ENCODE data around the gene SCEL. TPM values are rescaled to one million over a fixed set of nuclear protein-coding genes. Genes with fewer than 3 reads are reported as not detected.

Gene SCEL
- total RNA-seq, 5 donors from 2014 or later (not counting 1 experiment from before 2014, with no cell fraction given): 0.09 TPM; not detected in 3

DNA sequence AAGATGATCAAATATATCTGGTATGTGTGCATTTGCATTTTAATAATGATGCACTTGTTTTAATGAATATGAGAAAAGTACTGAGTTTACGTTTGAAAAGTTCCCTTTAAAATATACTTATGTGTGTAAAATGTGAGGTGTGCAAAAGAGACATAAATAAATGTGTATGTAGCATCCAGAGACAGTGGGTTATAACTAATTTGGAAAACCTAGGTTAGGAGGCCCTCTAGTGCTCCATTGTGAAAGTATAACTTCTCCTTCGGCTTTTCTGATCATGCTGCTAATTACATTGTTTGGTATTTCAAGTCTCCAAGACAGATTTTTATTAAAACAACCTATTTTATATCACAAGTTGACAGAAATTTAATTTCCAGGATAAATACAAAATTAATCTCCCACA lies 30.1 kb downstream of the SCEL start:
- Histone ChIP-seq H3K4me1 (ENCODE audit: control insufficient read depth in 1 of 2, extremely low read depth in 1 of 2, insufficient read depth in 2 of 2, low read length in 2 of 2) (no peaks in the 10 kb centered on the region), H3K4me3 (ENCODE audit: control insufficient read depth in 1 of 2, extremely low read depth in 1 of 2, low read length in 1 of 2) (no peak overlapping the region), H3K27me3 (replicated peaks in 1 of 2; ENCODE audit: control insufficient read depth in 2 of 2, extremely low read depth in 1 of 2, insufficient read depth in 2 of 2, low read length in 1 of 2) (no peaks in the 10 kb centered on the region), H3K9me3 (no peaks in the 10 kb centered on the region), H3K36me3 (ENCODE audit: control insufficient read depth in 2 of 2, extremely low read depth in 1 of 2, insufficient read depth in 1 of 2, low read length in 1 of 2) (no peaks in the 10 kb centered on the region), H3K27ac (ENCODE audit: low read length) (no peak overlapping the region)
- Mint-ChIP-seq H3K27me3 (peaks cover 8 to 14% of the 10 kb centered on the region in 2 donors), H3K4me1 (no peaks in the 10 kb centered on the region), H3K9me3 (no peaks in the 10 kb centered on the region), H3K4me3 (no peak overlapping the region), H3K36me3 (no peaks in the 10 kb centered on the region), H3K27ac (no peak overlapping the region)
- ChIA-PET POLR2A (no interaction called here), CTCF (interaction anchor here in 1 of 2 donors (1.0 kb wide), 2 partner anchors 73 to 87 kb away, joined by 3 read pairs; no protein-coding TSS in a partner anchor)
- no CpG with 5 or more reads among the region's 2 CpGs for WGBS (ENCODE audit: insufficient coverage)
- DNase-seq (peak in 1 of 35 experiments; percentile 35), ATAC-seq (replicated peaks in 1 of 4) (no peak)

DNA sequence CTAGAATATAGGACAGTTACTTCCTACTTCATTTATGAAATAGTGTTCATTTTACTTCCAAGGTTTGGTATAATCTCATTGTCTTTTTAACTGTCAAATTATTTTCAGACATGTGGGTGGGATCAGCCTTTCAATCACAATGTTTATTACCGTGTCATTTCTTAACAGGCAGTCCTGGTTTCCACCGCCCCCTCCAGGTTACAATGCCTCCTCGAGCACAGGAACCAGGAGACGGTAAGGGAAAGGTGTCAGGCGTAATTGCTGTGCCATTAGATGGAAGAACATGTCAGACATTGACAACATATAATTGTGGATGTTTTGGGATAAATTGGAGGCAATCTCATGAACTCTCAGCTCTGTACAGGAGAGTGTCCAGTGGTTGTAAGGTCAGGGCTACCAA lies 36.5 kb downstream of the SCEL start:
- Histone ChIP-seq H3K4me3 (ENCODE audit: control insufficient read depth in 1 of 2, extremely low read depth in 1 of 2, low read length in 1 of 2) (no peak overlapping the region), H3K27me3 (replicated peaks in 1 of 2; ENCODE audit: control insufficient read depth in 2 of 2, extremely low read depth in 1 of 2, insufficient read depth in 2 of 2, low read length in 1 of 2) (no peaks in the 10 kb centered on the region), H3K9me3 (no peaks in the 10 kb centered on the region), H3K36me3 (ENCODE audit: control insufficient read depth in 2 of 2, extremely low read depth in 1 of 2, insufficient read depth in 1 of 2, low read length in 1 of 2) (no peaks in the 10 kb centered on the region), H3K27ac (ENCODE audit: low read length) (no peak overlapping the region), H3K4me1 (ENCODE audit: control insufficient read depth in 1 of 2, extremely low read depth in 1 of 2, insufficient read depth in 2 of 2, low read length in 2 of 2) (no peaks in the 10 kb centered on the region)
- ATAC-seq (replicated peaks in 1 of 4): no peak
- Mint-ChIP-seq H3K4me1 (no peaks in the 10 kb centered on the region), H3K4me3 (no peak overlapping the region), H3K27me3 (peaks cover 26 to 32% of the 10 kb centered on the region in 2 donors), H3K9me3 (no peaks in the 10 kb centered on the region), H3K27ac (no peak overlapping the region), H3K36me3 (no peaks in the 10 kb centered on the region)
- no peak for DNase-seq
- ChIA-PET POLR2A (no interaction called here), CTCF (interaction anchor here in 1 of 2 donors (0.7 kb wide), 1 partner anchor 62 kb away, joined by 4 read pairs; no protein-coding TSS in a partner anchor)
- WGBS (ENCODE audit: insufficient coverage): 75% methylated on average over 1 of the region's 5 CpGs

DNA sequence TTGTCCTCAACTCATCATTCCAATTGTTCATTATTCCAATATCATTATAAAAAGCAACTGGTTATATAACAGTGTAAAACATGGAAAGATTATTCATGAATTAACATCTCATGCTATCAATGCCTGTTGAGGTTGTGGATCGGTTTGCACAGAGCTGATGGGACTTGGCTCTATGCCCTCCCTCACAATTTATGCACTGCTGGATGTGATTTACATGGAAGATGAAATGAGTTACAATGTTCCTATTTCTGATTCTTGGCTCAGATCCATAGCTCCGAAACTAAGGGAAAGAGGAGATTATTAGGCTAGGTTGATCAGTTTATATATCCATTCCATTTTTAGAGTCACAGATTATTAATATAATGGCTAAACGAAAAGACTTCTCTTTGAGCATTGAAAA lies 38.6 kb downstream of the SCEL start:
- no CpG with 5 or more reads among the region's 3 CpGs for WGBS (ENCODE audit: insufficient coverage)
- no peak overlapping the region for H3K27ac Mint-ChIP-seq
- no peak overlapping the region for H3K27ac ChIP-seq (ENCODE audit: low read length)
- peaks cover 36 to 46% of the 10 kb centered on the region in 2 donors for H3K27me3 Mint-ChIP-seq
- no peaks in the 10 kb centered on the region for H3K9me3 Mint-ChIP-seq
- H3K4me3 Mint-ChIP-seq: no peak overlapping the region
- no peaks in the 10 kb centered on the region for H3K36me3 ChIP-seq (ENCODE audit: control insufficient read depth in 2 of 2, extremely low read depth in 1 of 2, insufficient read depth in 1 of 2, low read length in 1 of 2)
- ChIA-PET POLR2A (no interaction called here), CTCF (interaction anchor here in 1 of 2 donors (0.6 kb wide), 1 partner anchor 589 kb away, joined by 5 read pairs; no protein-coding TSS in a partner anchor)
- no peak overlapping the region for H3K4me3 ChIP-seq (ENCODE audit: control insufficient read depth in 1 of 2, extremely low read depth in 1 of 2, low read length in 1 of 2)
- no peak for ATAC-seq (replicated peaks in 1 of 4)
- H3K27me3 ChIP-seq (replicated peaks in 1 of 2; ENCODE audit: control insufficient read depth in 2 of 2, extremely low read depth in 1 of 2, insufficient read depth in 2 of 2, low read length in 1 of 2): no peaks in the 10 kb centered on the region
- no peaks in the 10 kb centered on the region for H3K36me3 Mint-ChIP-seq
- no peaks in the 10 kb centered on the region for H3K9me3 ChIP-seq
- no peaks in the 10 kb centered on the region for H3K4me1 ChIP-seq (ENCODE audit: control insufficient read depth in 1 of 2, extremely low read depth in 1 of 2, insufficient read depth in 2 of 2, low read length in 2 of 2)
- H3K4me1 Mint-ChIP-seq: no peaks in the 10 kb centered on the region
- DNase-seq: no peak

DNA sequence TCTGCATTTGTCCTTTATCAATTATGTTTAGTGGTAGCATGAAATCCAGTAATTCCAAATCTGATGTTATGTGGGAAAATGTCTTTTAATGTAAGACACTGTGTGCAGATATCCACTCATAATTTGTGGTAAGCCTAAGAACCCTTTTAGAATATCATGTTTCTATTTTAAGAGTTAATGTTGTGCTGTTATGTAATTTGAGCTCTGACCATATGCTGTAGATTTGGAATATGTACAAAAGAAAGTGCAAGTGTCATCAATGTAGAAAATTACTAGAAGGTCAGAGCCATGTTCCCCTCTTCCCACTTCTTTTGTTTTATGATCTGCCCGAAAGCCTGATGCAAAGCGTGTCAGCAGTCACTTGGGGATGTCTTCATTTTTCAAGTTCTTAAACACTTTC lies 44.5 kb downstream of the SCEL start:
- DNase-seq (no peak), ATAC-seq (replicated peaks in 1 of 4) (no peak)
- no peaks in the 10 kb centered on the region for H3K36me3 Mint-ChIP-seq
- ChIA-PET CTCF (interaction anchor here in 1 of 2 donors (0.6 kb wide), 1 partner anchor 16 kb away, joined by 3 read pairs; no protein-coding TSS in a partner anchor), POLR2A (no interaction called here)
- Histone ChIP-seq H3K4me1 (ENCODE audit: control insufficient read depth in 1 of 2, extremely low read depth in 1 of 2, insufficient read depth in 2 of 2, low read length in 2 of 2) (no peaks in the 10 kb centered on the region), H3K27me3 (replicated peaks in 1 of 2; ENCODE audit: control insufficient read depth in 2 of 2, extremely low read depth in 1 of 2, insufficient read depth in 2 of 2, low read length in 1 of 2) (no peaks in the 10 kb centered on the region), H3K9me3 (no peaks in the 10 kb centered on the region), H3K36me3 (ENCODE audit: control insufficient read depth in 2 of 2, extremely low read depth in 1 of 2, insufficient read depth in 1 of 2, low read length in 1 of 2) (no peaks in the 10 kb centered on the region), H3K27ac (ENCODE audit: low read length) (no peak overlapping the region), H3K4me3 (ENCODE audit: control insufficient read depth in 1 of 2, extremely low read depth in 1 of 2, low read length in 1 of 2) (no peak overlapping the region)
- H3K27me3 Mint-ChIP-seq: peaks cover 29 to 34% of the 10 kb centered on the region in 2 donors
- H3K4me1 Mint-ChIP-seq: no peaks in the 10 kb centered on the region
- WGBS (ENCODE audit: insufficient coverage): no CpG with 5 or more reads among the region's 2 CpGs
- no peak overlapping the region for H3K27ac Mint-ChIP-seq
- no peak overlapping the region for H3K4me3 Mint-ChIP-seq
- H3K9me3 Mint-ChIP-seq: no peaks in the 10 kb centered on the region

DNA sequence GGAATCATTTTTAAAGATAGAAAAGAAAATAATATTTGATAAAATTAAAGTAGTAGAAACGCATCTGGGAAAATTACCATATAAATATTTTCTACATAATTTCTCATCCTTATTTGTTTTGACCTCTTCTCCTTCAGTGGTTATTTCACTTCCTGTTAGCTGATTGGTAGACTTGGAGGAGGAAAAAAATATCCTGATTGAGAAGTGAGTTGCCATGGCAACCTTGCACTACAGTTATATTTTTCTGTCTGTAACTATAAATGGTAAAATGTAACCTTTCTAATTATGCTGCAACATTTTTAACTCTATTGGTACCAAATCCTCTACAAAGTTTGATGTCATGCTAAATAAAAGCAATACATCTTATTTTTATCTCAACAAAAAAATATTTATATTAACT lies 45.2 kb downstream of the SCEL start:
- no peaks in the 10 kb centered on the region for H3K4me1 ChIP-seq (ENCODE audit: control insufficient read depth in 1 of 2, extremely low read depth in 1 of 2, insufficient read depth in 2 of 2, low read length in 2 of 2)
- no peak overlapping the region for H3K4me3 ChIP-seq (ENCODE audit: control insufficient read depth in 1 of 2, extremely low read depth in 1 of 2, low read length in 1 of 2)
- DNase-seq (no peak), ATAC-seq (replicated peaks in 1 of 4) (no peak)
- H3K9me3 Mint-ChIP-seq: no peaks in the 10 kb centered on the region
- no peaks in the 10 kb centered on the region for H3K36me3 ChIP-seq (ENCODE audit: control insufficient read depth in 2 of 2, extremely low read depth in 1 of 2, insufficient read depth in 1 of 2, low read length in 1 of 2)
- H3K4me3 Mint-ChIP-seq: no peak overlapping the region
- no peaks in the 10 kb centered on the region for H3K27me3 ChIP-seq (replicated peaks in 1 of 2; ENCODE audit: control insufficient read depth in 2 of 2, extremely low read depth in 1 of 2, insufficient read depth in 2 of 2, low read length in 1 of 2)
- WGBS (ENCODE audit: insufficient coverage): no CpG with 5 or more reads among the region's 1 CpG
- POLR2A ChIA-PET: no interaction called here
- no peaks in the 10 kb centered on the region for H3K9me3 ChIP-seq
- H3K27ac Mint-ChIP-seq: no peak overlapping the region
- CTCF ChIA-PET: no interaction called here
- no peaks in the 10 kb centered on the region for H3K36me3 Mint-ChIP-seq
- H3K4me1 Mint-ChIP-seq: no peaks in the 10 kb centered on the region
- peaks cover 26 to 31% of the 10 kb centered on the region in 2 donors for H3K27me3 Mint-ChIP-seq
- H3K27ac ChIP-seq (ENCODE audit: low read length): no peak overlapping the region

DNA sequence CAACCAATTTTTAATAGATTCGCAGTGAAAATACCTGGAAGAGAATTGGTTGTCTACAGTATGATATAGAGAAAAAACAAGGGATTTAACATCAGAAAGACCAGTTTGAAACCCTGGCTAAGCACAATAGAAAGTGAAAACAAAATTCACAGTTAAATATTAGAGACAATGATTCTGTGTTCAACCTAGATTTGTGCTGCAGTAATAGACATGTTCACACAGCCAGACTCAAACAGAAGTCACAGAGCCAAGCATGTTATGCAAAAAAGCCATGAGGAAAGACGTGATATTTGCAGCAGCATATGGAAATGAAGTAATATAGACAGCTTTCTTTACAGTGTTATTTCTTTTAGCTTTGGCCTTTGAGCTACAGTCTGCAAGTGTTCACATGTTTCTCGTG lies 48.1 kb downstream of the SCEL start:
- Histone ChIP-seq H3K27ac (ENCODE audit: low read length) (no peak overlapping the region), H3K4me3 (ENCODE audit: control insufficient read depth in 1 of 2, extremely low read depth in 1 of 2, low read length in 1 of 2) (no peak overlapping the region), H3K9me3 (no peaks in the 10 kb centered on the region), H3K27me3 (replicated peaks in 1 of 2; ENCODE audit: control insufficient read depth in 2 of 2, extremely low read depth in 1 of 2, insufficient read depth in 2 of 2, low read length in 1 of 2) (no peaks in the 10 kb centered on the region), H3K36me3 (ENCODE audit: control insufficient read depth in 2 of 2, extremely low read depth in 1 of 2, insufficient read depth in 1 of 2, low read length in 1 of 2) (no peaks in the 10 kb centered on the region), H3K4me1 (ENCODE audit: control insufficient read depth in 1 of 2, extremely low read depth in 1 of 2, insufficient read depth in 2 of 2, low read length in 2 of 2) (no peaks in the 10 kb centered on the region)
- no peak for ATAC-seq (replicated peaks in 1 of 4)
- no peak overlapping the region for H3K27ac Mint-ChIP-seq
- no peak overlapping the region for H3K4me3 Mint-ChIP-seq
- H3K9me3 Mint-ChIP-seq: no peaks in the 10 kb centered on the region
- ChIA-PET CTCF (interaction anchor here in 1 of 2 donors (0.9 kb wide), 1 partner anchor 9 kb away, joined by 3 read pairs; no protein-coding TSS in a partner anchor), POLR2A (no interaction called here)
- H3K27me3 Mint-ChIP-seq: peaks cover 6% of the 10 kb centered on the region in 2 donors
- 50% methylated on average over 2 of the region's 3 CpGs for WGBS (ENCODE audit: insufficient coverage)
- DNase-seq: no peak
- no peaks in the 10 kb centered on the region for H3K36me3 Mint-ChIP-seq
- H3K4me1 Mint-ChIP-seq: no peaks in the 10 kb centered on the region

DNA sequence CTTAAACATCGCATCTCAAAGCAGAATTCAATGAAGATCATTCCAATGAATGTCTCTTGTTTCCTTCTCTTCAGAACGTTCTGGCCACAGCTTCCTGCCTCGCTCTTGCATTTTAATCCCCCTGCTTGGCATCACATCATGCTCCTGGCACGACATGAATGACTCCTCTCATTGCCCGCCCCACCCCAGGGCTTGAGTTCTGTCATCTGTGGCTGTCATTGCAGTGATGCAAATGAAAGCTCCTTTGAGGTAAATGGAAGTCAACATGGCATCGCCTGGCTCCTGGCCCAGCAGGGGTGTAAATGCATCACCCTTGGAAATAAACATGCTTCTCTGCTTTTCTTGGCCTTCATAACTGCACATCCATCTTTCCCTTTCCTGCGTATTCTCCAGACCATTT lies 48.6 kb downstream of the SCEL start:
- CTCF ChIA-PET: interaction anchor here in 1 of 2 donors (0.6 kb wide), 1 partner anchor 106 kb away, joined by 7 read pairs; no protein-coding TSS in a partner anchor
- WGBS (ENCODE audit: insufficient coverage): 75% methylated on average over 5 of the region's 7 CpGs

More for the DNA sequence above, 48.6 kb downstream of the SCEL start:
- Histone ChIP-seq H3K4me3 (ENCODE audit: control insufficient read depth in 1 of 2, extremely low read depth in 1 of 2, low read length in 1 of 2) (no peak overlapping the region), H3K27ac (ENCODE audit: low read length) (no peak overlapping the region), H3K36me3 (ENCODE audit: control insufficient read depth in 2 of 2, extremely low read depth in 1 of 2, insufficient read depth in 1 of 2, low read length in 1 of 2) (no peaks in the 10 kb centered on the region), H3K27me3 (replicated peaks in 1 of 2; ENCODE audit: control insufficient read depth in 2 of 2, extremely low read depth in 1 of 2, insufficient read depth in 2 of 2, low read length in 1 of 2) (no peaks in the 10 kb centered on the region), H3K9me3 (no peaks in the 10 kb centered on the region), H3K4me1 (ENCODE audit: control insufficient read depth in 1 of 2, extremely low read depth in 1 of 2, insufficient read depth in 2 of 2, low read length in 2 of 2) (no peaks in the 10 kb centered on the region)
- DNase-seq: no peak
- Mint-ChIP-seq H3K27ac (no peak overlapping the region), H3K4me1 (no peaks in the 10 kb centered on the region), H3K9me3 (no peaks in the 10 kb centered on the region), H3K36me3 (no peaks in the 10 kb centered on the region), H3K4me3 (no peak overlapping the region), H3K27me3 (peaks cover 5% of the 10 kb centered on the region in 2 donors)
- ATAC-seq (replicated peaks in 1 of 4): no peak
- POLR2A ChIA-PET: no interaction called here
